Measurements from ENCODE around the gene EXOC3L4.

DNA sequence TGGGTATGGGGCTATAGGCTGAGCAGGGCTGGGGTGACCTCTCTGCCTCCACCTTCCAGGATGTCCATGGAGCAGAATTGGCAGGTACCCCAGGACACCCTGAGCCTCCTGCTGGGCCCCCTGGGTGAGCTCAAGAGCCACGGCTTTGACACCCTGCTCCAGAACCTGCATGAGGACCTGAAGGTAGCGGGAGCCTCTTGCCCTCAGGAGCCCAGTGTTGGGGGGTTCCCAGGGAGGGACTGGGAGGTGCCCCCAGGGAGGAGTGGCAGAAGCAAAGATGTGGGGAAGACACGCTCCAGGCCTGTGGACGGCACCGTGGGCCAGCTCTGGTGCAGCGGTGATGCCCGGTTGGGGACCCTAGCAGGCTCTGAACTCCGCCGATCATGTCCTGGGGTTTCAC is 37.1 kb downstream of the EXOC3L4 start:
- TF ChIP-seq, protein P1, sequence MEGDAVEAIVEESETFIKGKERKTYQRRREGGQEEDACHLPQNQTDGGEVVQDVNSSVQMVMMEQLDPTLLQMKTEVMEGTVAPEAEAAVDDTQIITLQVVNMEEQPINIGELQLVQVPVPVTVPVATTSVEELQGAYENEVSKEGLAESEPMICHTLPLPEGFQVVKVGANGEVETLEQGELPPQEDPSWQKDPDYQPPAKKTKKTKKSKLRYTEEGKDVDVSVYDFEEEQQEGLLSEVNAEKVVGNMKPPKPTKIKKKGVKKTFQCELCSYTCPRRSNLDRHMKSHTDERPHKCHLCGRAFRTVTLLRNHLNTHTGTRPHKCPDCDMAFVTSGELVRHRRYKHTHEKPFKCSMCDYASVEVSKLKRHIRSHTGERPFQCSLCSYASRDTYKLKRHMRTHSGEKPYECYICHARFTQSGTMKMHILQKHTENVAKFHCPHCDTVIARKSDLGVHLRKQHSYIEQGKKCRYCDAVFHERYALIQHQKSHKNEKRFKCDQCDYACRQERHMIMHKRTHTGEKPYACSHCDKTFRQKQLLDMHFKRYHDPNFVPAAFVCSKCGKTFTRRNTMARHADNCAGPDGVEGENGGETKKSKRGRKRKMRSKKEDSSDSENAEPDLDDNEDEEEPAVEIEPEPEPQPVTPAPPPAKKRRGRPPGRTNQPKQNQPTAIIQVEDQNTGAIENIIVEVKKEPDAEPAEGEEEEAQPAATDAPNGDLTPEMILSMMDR (conservative IDR thresholded peaks at IDR 0.05 in 1 of 2, IDR thresholded peaks at IDR 0.05 in 1 of 2; ENCODE audit: low read depth in 1 of 2, low read length in 2 of 2), result no peak
- no peak for TF ChIP-seq EZH2 (IDR thresholded peaks at IDR 0.05; ENCODE audit: low read length, missing control alignments)
